GM23248 (cell line): ENCODE data around the gene GRPR. TPM values are rescaled to one million over a fixed set of nuclear protein-coding genes. Genes with fewer than 3 reads are reported as not detected.

Source experiments
- DNase-seq: peaks from one replicate; pipeline ENCODE4 v3.0.0-alpha.2; 2015
- H2AFZ ChIP-seq: fragments of 200-600 bp; sonication (generic); 2 replicates; pipeline ENCODE4 v1.6.1; 2016; ENCODE audit warnings: antibody characterized with exemption
- H3F3A ChIP-seq: fragments of 200-600 bp; sonication (generic); 2 replicates; pipeline ENCODE4 v1.6.1; 2016; ENCODE audit warnings: mild to moderate bottlenecking, antibody characterized with exemption, mixed run types; ENCODE audit not compliant: insufficient read depth
- H3K27ac ChIP-seq: fragments of 200-600 bp; sonication (generic); 2 replicates; pipeline ENCODE4 v1.5.1; 2016; ENCODE audit warnings: mild to moderate bottlenecking
- H3K27me3 ChIP-seq: fragments of 200-600 bp; sonication (generic); replicated peaks from 2 replicates; pipeline ENCODE4 v1.6.1; 2016; ENCODE audit warnings: mild to moderate bottlenecking; ENCODE audit not compliant: insufficient read depth
- H3K36me3 ChIP-seq: fragments of 200-600 bp; sonication (generic); 2 replicates; pipeline ENCODE4 v1.6.1; 2016; ENCODE audit warnings: low read depth, mild to moderate bottlenecking
- H3K4me1 ChIP-seq: fragments of 200-600 bp; sonication (generic); 2 replicates; pipeline ENCODE4 v1.6.1; 2016; ENCODE audit warnings: mild to moderate bottlenecking; ENCODE audit not compliant: insufficient read depth
- H3K4me2 ChIP-seq: fragments of 200-600 bp; sonication (generic); one replicate; pipeline ENCODE4 v1.6.1; 2016; ENCODE audit warnings: mild to moderate bottlenecking; ENCODE audit not compliant: unreplicated experiment
- H3K4me3 ChIP-seq: fragments of 200-600 bp; sonication (generic); 2 replicates; pipeline ENCODE4 v1.5.1; 2016; ENCODE audit warnings: mild to moderate bottlenecking
- H3K79me2 ChIP-seq: fragments of 200-600 bp; sonication (generic); 2 replicates; pipeline ENCODE4 v1.6.1; 2016; ENCODE audit warnings: mild to moderate bottlenecking; ENCODE audit not compliant: insufficient read depth
- H3K9ac ChIP-seq: fragments of 200-600 bp; sonication (generic); 2 replicates; pipeline ENCODE4 v1.6.1; 2016; ENCODE audit warnings: mild to moderate bottlenecking
- H3K9me2 ChIP-seq: fragments of 200-600 bp; sonication (generic); 2 replicates; pipeline ENCODE4 v1.6.1; 2016; ENCODE audit warnings: mixed run types, mild to moderate bottlenecking, moderate library complexity; ENCODE audit not compliant: insufficient read depth
- H3K9me3 ChIP-seq: fragments of 200-600 bp; sonication (generic); one replicate; pipeline ENCODE4 v1.6.1; 2017; ENCODE audit warnings: low read depth
- H4K20me1 ChIP-seq: fragments of 200-600 bp; sonication (generic); 2 replicates; pipeline ENCODE4 v1.6.0; 2016; ENCODE audit not compliant: insufficient read depth
- EZH2 ChIP-seq: fragments of 200-600 bp; sonication (generic); IDR thresholded peaks from 2 replicates; pipeline ENCODE4 v1.6.1; 2018; ENCODE audit warnings: antibody characterized with exemption, mild to moderate bottlenecking; ENCODE audit not compliant: insufficient read depth, poor library complexity, severe bottlenecking
- EZH2phosphoT487 ChIP-seq: fragments of 200-600 bp; sonication (generic); IDR thresholded peaks from 2 replicates; pipeline ENCODE4 v1.6.1; 2018; ENCODE audit warnings: antibody characterized with exemption, moderate library complexity, mild to moderate bottlenecking, low read depth; ENCODE audit not compliant: insufficient read depth
- WGBS, 2 experiments: methylation state at CpG; one replicate each; pipeline ENCODE4 v1.1.6; 2015 to 2017; ENCODE audit warnings: low lambda C conversion rate in 2 of 2, low coverage in 1 of 2; ENCODE audit errors: missing lambda C conversion rate in 2 of 2; 5-methylcytosine and 5-hydroxymethylcytosine counted together
- in situ Hi-C: fragments of 300-500 bp; cut with MboI; formaldehyde crosslinking; loops from 2 replicates; pipeline ENCODE4 v1.15.0; 2020
- polyA plus RNA-seq: library from polyadenylated mRNA; unstranded; fragments of >200 nt; fragmentation: Nextera tagmentation; extraction: Ambion mirVana; gene quantifications from 2 replicates; pipeline ENCODE4 v1.2.1, GENCODE V29; 2016
- total RNA-seq: library from RNA; depleted of rRNA; stranded (reverse); fragments of >200 nt; shearing (Covaris generic); gene quantifications from 2 replicates; pipeline ENCODE4 v1.2.3, GENCODE V29; 2014

GRPR gene
- total and polyA plus RNA-seq, 2 experiments from 2014 or later: 0.13 TPM; not detected in 1

DNA sequence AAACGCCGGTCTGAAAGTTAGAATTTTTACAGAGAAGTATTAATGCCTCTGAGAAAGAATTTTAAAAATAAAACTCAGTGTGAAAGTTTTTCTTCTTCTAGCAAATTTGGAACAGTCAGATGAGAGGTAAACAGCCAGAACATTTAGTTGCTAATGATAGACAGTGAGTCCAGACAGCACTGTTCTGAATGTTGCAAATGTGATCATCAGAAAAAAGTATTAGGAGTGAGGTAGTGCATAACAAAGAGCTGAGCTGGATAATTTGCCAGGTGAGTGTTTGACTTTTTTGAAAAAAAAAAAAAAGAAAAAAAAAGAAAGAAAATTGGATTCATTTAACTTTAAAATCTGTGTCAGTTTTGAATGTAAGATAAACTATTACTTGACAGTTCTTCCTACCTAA is 42.0 kb upstream of the GRPR start:
- Histone ChIP-seq H3K79me2 (no peaks in the 10 kb centered on the region), H3K4me3 (no peak overlapping the region), H3K27me3 (no peaks in the 10 kb centered on the region), H3F3A (no peaks in the 10 kb centered on the region), H3K9me3 (no peaks in the 10 kb centered on the region), H3K9me2 (no peaks in the 10 kb centered on the region), H3K4me1 (no peaks in the 10 kb centered on the region), H3K27ac (no peak overlapping the region), H3K9ac (no peak overlapping the region), H3K36me3 (no peaks in the 10 kb centered on the region), H3K4me2 (no peak overlapping the region), H2AFZ (no peak overlapping the region), H4K20me1 (no peaks in the 10 kb centered on the region)
- in situ Hi-C loops: no loop called here
- no peak for DNase-seq
- TF ChIP-seq EZH2phosphoT487 (no peak), EZH2 (no peak)
- 0 to 3% methylated on average over 2 of the region's 2 CpGs for WGBS, 2 experiments

DNA sequence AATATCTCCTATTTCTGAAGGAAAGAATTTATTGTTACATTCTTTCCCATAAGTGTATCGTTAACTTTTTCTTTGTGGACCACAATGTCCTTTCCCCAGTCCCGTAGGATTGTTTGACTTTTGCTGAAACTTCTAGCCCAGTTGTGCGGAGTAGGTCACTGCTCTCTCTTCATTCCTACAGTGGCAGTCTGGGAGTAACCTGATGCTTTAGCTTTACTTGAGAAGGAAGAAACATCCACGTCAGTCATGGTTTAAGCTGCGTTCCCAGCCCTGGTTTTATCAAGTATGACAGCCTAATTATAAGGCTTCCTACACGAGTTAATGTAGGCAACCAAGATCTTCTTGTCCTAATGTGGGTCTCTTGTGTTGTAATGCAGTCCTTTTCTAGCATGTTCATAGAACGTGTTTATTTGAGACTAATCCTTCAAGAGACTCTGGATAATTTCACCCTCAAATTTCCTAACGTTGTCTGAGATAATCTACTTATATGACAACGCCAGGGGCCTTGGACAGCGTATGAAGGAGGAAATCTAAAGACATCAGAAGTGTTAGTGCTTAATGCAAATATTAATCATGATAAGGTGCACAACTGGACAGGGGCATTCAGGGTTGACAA is 40.8 kb upstream of the GRPR start:
- no peaks in the 10 kb centered on the region for H3K27me3 ChIP-seq
- 61 to 68% methylated on average over 9 to 10 of the region's 10 CpGs for WGBS, 2 experiments
- no peaks in the 10 kb centered on the region for H3K9me3 ChIP-seq
- H3K9me2 ChIP-seq: no peaks in the 10 kb centered on the region
- H3K4me3 ChIP-seq: no peak overlapping the region
- no peak overlapping the region for H3K27ac ChIP-seq
- H2AFZ ChIP-seq: no peak overlapping the region
- H3K9ac ChIP-seq: no peak overlapping the region
- H3K4me1 ChIP-seq: no peaks in the 10 kb centered on the region
- no peak for DNase-seq
- H3K4me2 ChIP-seq: no peak overlapping the region
- in situ Hi-C loops: no loop called here
- TF ChIP-seq EZH2phosphoT487: no peak
- no peaks in the 10 kb centered on the region for H3K79me2 ChIP-seq
- H4K20me1 ChIP-seq: no peaks in the 10 kb centered on the region
- no peaks in the 10 kb centered on the region for H3F3A ChIP-seq
- H3K36me3 ChIP-seq: no peaks in the 10 kb centered on the region

DNA sequence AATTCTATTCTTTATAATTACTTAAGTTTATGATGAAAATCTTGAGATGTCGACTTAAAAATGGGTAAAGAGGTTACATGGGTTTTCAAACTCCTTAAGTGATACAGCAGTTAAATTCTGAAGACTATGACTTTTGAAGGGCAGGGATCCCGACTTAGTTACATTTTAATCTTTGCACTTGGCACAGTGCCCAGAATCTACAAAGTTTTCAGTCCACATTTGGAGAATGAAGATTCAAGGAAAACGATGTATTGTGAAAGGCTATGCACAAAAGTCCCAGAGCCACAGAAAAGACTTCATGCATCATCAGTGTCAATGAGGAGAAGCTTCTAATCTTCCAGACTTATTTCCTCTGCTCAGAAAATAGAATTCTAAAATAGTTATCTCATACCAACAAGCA is 36.3 kb upstream of the GRPR start:
- Histone ChIP-seq H3K9me3 (no peaks in the 10 kb centered on the region), H3F3A (no peaks in the 10 kb centered on the region), H3K27ac (no peak overlapping the region), H3K36me3 (no peaks in the 10 kb centered on the region), H4K20me1 (no peaks in the 10 kb centered on the region), H3K4me1 (no peaks in the 10 kb centered on the region), H3K27me3 (no peaks in the 10 kb centered on the region), H3K9ac (no peak overlapping the region), H3K4me2 (no peak overlapping the region), H3K9me2 (no peaks in the 10 kb centered on the region), H3K4me3 (no peak overlapping the region), H2AFZ (no peak overlapping the region), H3K79me2 (no peaks in the 10 kb centered on the region)
- TF ChIP-seq EZH2: no peak
- TF ChIP-seq EZH2phosphoT487: no peak
- WGBS, 2 experiments: 11 to 16% methylated on average over 3 of the region's 3 CpGs
- DNase-seq: no peak
- in situ Hi-C loops: no loop called here

DNA sequence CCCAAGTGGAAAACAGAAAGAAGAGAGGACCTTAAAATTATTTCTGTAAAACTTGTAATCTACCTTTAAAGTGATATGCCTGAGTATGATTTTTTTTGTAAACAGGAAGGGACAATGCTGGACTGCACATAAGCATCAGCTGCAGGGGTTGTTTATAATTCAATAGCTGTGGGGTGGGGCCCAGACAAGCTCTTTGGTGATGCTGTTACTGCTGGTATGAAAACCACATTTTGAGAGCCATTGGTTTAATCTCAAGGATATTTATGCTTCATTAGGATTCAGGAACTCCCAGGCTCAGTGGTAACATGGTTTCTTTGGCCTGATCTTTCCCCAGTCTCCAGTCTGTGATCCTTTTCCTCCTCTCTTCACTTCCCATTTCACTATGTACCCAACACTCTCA is 34.3 kb upstream of the GRPR start:
- DNase-seq: no peak
- TF ChIP-seq EZH2phosphoT487 (no peak), EZH2 (no peak)
- no peaks in the 10 kb centered on the region for H4K20me1 ChIP-seq
- no peak overlapping the region for H3K4me2 ChIP-seq
- in situ Hi-C loops: no loop called here
- H3F3A ChIP-seq: no peaks in the 10 kb centered on the region
- no peak overlapping the region for H3K9ac ChIP-seq
- H3K36me3 ChIP-seq: no peaks in the 10 kb centered on the region
- no peaks in the 10 kb centered on the region for H3K79me2 ChIP-seq
- H3K27ac ChIP-seq: no peak overlapping the region
- no peaks in the 10 kb centered on the region for H3K9me2 ChIP-seq
- no peaks in the 10 kb centered on the region for H3K4me1 ChIP-seq
- no peak overlapping the region for H2AFZ ChIP-seq
- no peak overlapping the region for H3K4me3 ChIP-seq
- H3K27me3 ChIP-seq: no peaks in the 10 kb centered on the region
- H3K9me3 ChIP-seq: no peaks in the 10 kb centered on the region

DNA sequence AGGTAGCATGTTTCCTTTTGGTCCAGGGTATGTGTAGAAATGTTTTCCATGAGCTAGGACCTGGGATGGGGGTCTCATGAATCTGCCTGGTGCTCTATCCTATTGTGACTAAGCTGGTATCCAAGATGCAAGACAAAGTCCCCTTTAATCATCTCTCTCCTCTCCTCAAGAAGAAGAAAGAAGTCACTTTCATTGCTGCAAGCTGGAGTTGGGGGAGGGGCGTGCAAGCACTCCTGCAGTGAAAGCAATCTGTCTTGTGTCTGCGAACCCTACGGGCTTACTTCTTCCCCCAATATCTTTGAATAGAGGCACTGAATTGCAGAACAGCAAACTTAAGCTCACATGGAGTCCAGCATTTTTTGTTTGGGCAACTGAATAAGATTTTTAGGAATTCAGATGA is 27.2 kb upstream of the GRPR start:
- no peaks in the 10 kb centered on the region for H3F3A ChIP-seq
- H3K36me3 ChIP-seq: no peaks in the 10 kb centered on the region
- no peak overlapping the region for H3K27ac ChIP-seq
- no peaks in the 10 kb centered on the region for H4K20me1 ChIP-seq
- H3K9ac ChIP-seq: no peak overlapping the region
- no peak overlapping the region for H3K4me3 ChIP-seq
- H3K9me2 ChIP-seq: no peaks in the 10 kb centered on the region
- TF ChIP-seq EZH2 (no peak), EZH2phosphoT487 (no peak)
- in situ Hi-C loops: no loop called here
- no peak overlapping the region for H3K4me2 ChIP-seq
- no peaks in the 10 kb centered on the region for H3K27me3 ChIP-seq
- WGBS, 2 experiments: 30 to 42% methylated on average over 2 to 3 of the region's 3 CpGs
- no peaks in the 10 kb centered on the region for H3K4me1 ChIP-seq
- no peak overlapping the region for H2AFZ ChIP-seq
- H3K79me2 ChIP-seq: no peaks in the 10 kb centered on the region
- DNase-seq: no peak
- H3K9me3 ChIP-seq: no peaks in the 10 kb centered on the region
